C4-2B (cell line): Measurements from ENCODE around the gene MYH16.

Experiments
- ZFX ChIP-seq: fragments of 450-650 bp; IDR thresholded peaks from 2 replicates; pipeline ENCODE4 v1.6.1; 2017
- TF ChIP-seq, protein P1 (sequence below): fragments of 450-650 bp; conservative IDR thresholded peaks from 2 replicates; pipeline ENCODE4 v1.5.1; 2017; ENCODE audit warnings: mild to moderate bottlenecking

DNA sequence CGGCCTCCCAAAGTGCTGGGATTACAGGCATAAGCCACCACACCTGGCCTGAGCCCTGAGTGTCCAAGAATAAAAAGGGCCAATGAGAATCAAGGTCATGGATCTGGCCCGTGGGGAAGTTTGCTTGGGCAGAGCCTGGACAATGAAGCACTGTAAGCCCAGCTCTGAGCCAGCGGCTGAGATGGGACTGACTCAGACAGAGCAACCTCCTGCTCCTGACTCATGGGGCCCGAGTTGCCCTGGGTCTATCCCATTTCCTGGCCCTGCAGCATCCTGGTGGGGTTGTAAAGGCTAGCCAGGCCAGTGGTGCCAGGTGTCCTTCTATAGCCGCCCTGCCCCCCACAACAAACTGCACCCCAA is 5.2 kb upstream of the MYH16 start:
- TF ChIP-seq, protein P1, sequence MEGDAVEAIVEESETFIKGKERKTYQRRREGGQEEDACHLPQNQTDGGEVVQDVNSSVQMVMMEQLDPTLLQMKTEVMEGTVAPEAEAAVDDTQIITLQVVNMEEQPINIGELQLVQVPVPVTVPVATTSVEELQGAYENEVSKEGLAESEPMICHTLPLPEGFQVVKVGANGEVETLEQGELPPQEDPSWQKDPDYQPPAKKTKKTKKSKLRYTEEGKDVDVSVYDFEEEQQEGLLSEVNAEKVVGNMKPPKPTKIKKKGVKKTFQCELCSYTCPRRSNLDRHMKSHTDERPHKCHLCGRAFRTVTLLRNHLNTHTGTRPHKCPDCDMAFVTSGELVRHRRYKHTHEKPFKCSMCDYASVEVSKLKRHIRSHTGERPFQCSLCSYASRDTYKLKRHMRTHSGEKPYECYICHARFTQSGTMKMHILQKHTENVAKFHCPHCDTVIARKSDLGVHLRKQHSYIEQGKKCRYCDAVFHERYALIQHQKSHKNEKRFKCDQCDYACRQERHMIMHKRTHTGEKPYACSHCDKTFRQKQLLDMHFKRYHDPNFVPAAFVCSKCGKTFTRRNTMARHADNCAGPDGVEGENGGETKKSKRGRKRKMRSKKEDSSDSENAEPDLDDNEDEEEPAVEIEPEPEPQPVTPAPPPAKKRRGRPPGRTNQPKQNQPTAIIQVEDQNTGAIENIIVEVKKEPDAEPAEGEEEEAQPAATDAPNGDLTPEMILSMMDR = no peak
- TF ChIP-seq ZFX = no peak
